Activated CD4-positive, alpha-beta T cell treated with anti-CD3 and anti-CD28 coated beads for 48 hours (primary cell): ENCODE results near the gene ZNF398.

Experiments
- DNase-seq: peaks from one replicate; pipeline ENCODE4 v3.0.0-alpha.2; 2020

Gene ZNF398

DNA sequence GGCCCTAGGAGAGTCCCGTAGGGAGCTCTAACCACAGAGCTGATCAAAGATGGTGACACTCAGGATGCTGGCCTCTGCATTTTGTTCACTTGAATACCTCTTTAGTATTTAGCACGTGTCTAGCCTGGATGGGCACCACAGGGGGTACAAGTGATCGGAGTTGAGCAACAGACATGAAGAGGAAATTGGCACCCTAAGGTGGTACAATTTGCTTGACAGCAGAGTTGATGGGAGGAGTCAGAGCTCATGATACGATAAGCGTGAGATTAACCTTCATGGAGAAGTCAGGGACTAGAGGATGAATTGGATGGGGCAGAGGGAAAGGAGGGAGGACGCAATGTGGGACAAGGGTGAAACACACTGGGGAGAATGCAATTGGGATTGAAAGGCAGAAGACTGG lies 82.3 kb downstream of the ZNF398 start:
- DNase-seq, result no peak

GRCh38 chr7:149232362-149232761 lies 85.1 kb downstream of the ZNF398 start:
- DNase-seq, result no peak
